Vagina (tissue), 2 donors: ENCODE measurements around the gene CEMIP. TPM values are rescaled to one million over a fixed set of nuclear protein-coding genes. Genes with fewer than 3 reads are reported as not detected.
A peak's percentile ranks its signal among the peaks of the same experiment; 100 is the strongest.

ENCODE experiments used
- DNase-seq, 2 donors: peaks; one replicate each; pipeline ENCODE4 v3.0.0-alpha.2; 2017; ENCODE audit errors: extremely low spot score in 2 of 2
- H3K27ac ChIP-seq: fragments of 200-600 bp; sonication (generic); one replicate; pipeline ENCODE4 v1.5.1; 2019
- H3K27me3 ChIP-seq: fragments of 200-600 bp; sonication (generic); one replicate; pipeline ENCODE4 v1.5.1; 2019
- H3K36me3 ChIP-seq, 2 donors: fragments of 200-600 bp; sonication (generic); one replicate each; pipeline ENCODE4 v1.5.1; 2017 to 2019
- H3K4me1 ChIP-seq: fragments of 200-600 bp; sonication (generic); one replicate; pipeline ENCODE4 v1.5.1; 2019
- H3K4me3 ChIP-seq, 2 donors: fragments of 200-600 bp; sonication (generic); 1 replicate in 1 of 2; 2 replicates in 1 of 2; pipeline ENCODE4 v1.5.1; 2016 to 2019
- H3K9me3 ChIP-seq: fragments of 200-600 bp; sonication (generic); one replicate; pipeline ENCODE4 v1.5.1; 2019
- POLR2A ChIP-seq, 2 donors: fragments of 450-650 bp; IDR thresholded peaks; one replicate each; pipeline ENCODE4 v1.6.1; 2017; ENCODE audit warnings: antibody characterized with exemption in 2 of 2, mild to moderate bottlenecking in 2 of 2, moderate library complexity in 2 of 2
- POLR2AphosphoS5 ChIP-seq, 2 donors: sonication (generic); formaldehyde crosslinking; IDR thresholded peaks; one replicate each; pipeline ENCODE4 v1.9.0; 2017; ENCODE audit warnings: antibody characterized with exemption in 2 of 2, mild to moderate bottlenecking in 2 of 2, low read depth in 1 of 2; ENCODE audit not compliant: insufficient read depth in 1 of 2
- intact Hi-C: fragments of 100-400 bp; cut with DNase I; formaldehyde crosslinking; loops from one replicate; pipeline ENCODE4 v1.15.1; 2023
- total RNA-seq: library from RNA; depleted of rRNA; stranded (reverse); fragments of >200 nt; gene quantifications from one replicate; pipeline ENCODE4 v1.2.3, GENCODE V29; 2016
- TF ChIP-seq, protein P1 (sequence below), 3 experiments: fragments of 450-650 bp in 2 of 3; fragments of 200-600 bp in 1 of 3; sonication (generic) in 1 of 3; IDR thresholded peaks; one replicate each; pipeline ENCODE4 v1.5.1; 2017 to 2019; ENCODE audit warnings: antibody characterized with exemption in 3 of 3, mild to moderate bottlenecking in 2 of 3, moderate library complexity in 2 of 3

The CEMIP gene
- total RNA-seq, 1 donor from 2014 or later: 0.74 TPM

DNA sequence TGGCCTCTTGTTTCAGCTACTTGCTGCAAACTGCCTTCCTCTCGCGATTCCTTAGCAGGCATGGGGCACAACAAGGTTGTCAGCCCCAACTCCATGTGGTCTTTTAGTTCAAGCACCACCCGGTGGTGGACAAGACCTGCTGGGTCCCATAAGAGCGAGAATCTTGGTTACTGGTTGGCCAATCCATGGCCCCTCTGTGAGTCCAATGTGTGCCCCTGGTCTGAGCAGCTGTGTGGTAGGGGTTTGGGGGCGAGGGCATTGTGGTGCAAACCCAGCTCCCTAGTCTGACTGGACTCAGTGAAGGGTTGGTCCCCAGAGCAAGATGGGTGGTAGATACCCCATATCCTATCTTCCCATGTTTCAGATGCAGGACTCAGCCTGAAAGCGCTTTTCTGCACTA, 161.7 kb downstream of the CEMIP start:
- Histone ChIP-seq H3K4me1 (no peaks in the 10 kb centered on the region), H3K9me3 (no peaks in the 10 kb centered on the region), H3K4me3 (no peak overlapping the region), H3K27me3 (no peaks in the 10 kb centered on the region), H3K27ac (no peak overlapping the region), H3K36me3 (peaks cover 0 to 8% of the 10 kb centered on the region in 2 donors)
- intact Hi-C loops: no loop called here
- TF ChIP-seq POLR2A (IDR thresholded peaks at IDR 0.05) (no peak), POLR2AphosphoS5 (IDR thresholded peaks at IDR 0.05; ENCODE audit: insufficient read depth in 1 of 2, low read depth in 1 of 2) (no peak)
- TF ChIP-seq, protein P1, sequence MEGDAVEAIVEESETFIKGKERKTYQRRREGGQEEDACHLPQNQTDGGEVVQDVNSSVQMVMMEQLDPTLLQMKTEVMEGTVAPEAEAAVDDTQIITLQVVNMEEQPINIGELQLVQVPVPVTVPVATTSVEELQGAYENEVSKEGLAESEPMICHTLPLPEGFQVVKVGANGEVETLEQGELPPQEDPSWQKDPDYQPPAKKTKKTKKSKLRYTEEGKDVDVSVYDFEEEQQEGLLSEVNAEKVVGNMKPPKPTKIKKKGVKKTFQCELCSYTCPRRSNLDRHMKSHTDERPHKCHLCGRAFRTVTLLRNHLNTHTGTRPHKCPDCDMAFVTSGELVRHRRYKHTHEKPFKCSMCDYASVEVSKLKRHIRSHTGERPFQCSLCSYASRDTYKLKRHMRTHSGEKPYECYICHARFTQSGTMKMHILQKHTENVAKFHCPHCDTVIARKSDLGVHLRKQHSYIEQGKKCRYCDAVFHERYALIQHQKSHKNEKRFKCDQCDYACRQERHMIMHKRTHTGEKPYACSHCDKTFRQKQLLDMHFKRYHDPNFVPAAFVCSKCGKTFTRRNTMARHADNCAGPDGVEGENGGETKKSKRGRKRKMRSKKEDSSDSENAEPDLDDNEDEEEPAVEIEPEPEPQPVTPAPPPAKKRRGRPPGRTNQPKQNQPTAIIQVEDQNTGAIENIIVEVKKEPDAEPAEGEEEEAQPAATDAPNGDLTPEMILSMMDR (IDR thresholded peaks at IDR 0.05): no peak
- DNase-seq: no peak

DNA sequence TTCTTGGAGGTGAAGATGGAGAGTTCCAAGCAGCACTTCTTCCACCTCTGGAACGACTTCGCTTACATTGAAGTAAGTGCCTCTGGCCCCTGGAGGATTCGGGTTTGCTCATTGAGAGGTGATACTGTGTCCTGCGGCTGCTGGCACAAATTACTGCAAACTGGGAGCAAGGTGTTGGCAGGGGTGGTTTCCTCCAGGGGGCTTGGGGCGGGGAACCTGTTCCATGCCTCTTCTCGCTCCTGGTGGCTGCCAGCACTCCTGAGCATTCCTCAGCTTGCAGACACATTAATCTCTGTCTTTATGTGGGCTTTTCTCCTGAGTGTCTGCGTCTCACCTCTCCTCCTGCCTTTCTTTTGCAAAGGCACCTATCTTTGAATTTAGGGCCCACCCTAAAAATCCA, 163.1 kb downstream of the CEMIP start:
- no peaks in the 10 kb centered on the region for H3K4me1 ChIP-seq
- peaks cover 0 to 16% of the 10 kb centered on the region in 2 donors for H3K36me3 ChIP-seq
- H3K27me3 ChIP-seq: no peaks in the 10 kb centered on the region
- no peaks in the 10 kb centered on the region for H3K9me3 ChIP-seq
- DNase-seq: no peak
- intact Hi-C loops: no loop called here
- TF ChIP-seq POLR2A (IDR thresholded peaks at IDR 0.05) (no peak), POLR2AphosphoS5 (IDR thresholded peaks at IDR 0.05; ENCODE audit: insufficient read depth in 1 of 2, low read depth in 1 of 2) (no peak)
- TF ChIP-seq, protein P1 (IDR thresholded peaks at IDR 0.05): no peak
- no peak overlapping the region for H3K27ac ChIP-seq
- no peak overlapping the region for H3K4me3 ChIP-seq

DNA sequence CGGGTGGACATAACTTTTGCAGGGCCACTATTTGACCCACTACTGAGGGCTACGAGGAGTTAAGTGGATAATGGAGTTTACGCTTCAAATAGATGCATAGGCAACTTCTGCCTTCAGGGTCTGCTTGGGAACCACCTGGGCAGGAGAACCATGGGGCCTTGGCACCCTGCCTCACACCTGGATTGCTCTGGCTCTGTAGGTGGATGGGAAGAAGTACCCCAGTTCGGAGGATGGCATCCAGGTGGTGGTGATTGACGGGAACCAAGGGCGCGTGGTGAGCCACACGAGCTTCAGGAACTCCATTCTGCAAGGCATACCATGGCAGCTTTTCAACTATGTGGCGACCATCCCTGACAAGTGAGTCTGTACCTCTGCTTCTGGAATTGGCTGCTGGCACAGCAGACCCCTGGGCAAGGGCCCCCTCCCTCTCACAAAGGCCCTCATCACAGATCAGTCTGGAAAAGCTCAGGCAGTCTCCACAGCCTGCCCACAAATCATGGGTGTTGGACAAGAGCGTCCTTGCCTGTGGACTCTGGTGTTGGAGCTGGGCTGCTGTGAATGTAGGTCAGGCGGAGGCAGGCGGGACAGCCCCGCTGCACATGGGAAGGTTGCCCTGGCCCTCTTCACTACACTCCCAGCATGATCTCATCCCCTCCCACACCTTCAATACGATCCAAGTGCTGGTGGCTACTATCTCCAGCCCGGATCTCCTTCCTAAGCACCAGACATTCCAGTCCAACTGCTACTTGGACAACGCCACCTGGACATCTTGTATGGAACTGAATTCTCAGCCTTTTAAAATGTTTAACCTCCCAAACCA, 163.8 kb downstream of the CEMIP start:
- Histone ChIP-seq H3K4me1 (no peaks in the 10 kb centered on the region), H3K9me3 (no peaks in the 10 kb centered on the region), H3K27me3 (no peaks in the 10 kb centered on the region), H3K4me3 (no peak overlapping the region), H3K36me3 (peaks cover 0 to 21% of the 10 kb centered on the region in 2 donors), H3K27ac (no peak overlapping the region)
- intact Hi-C loops: no loop called here
- no peak for DNase-seq
- TF ChIP-seq POLR2AphosphoS5 (IDR thresholded peaks at IDR 0.05; ENCODE audit: insufficient read depth in 1 of 2, low read depth in 1 of 2): peak; percentile 42 to 58
- TF ChIP-seq POLR2A (IDR thresholded peaks at IDR 0.05): no peak

DNA sequence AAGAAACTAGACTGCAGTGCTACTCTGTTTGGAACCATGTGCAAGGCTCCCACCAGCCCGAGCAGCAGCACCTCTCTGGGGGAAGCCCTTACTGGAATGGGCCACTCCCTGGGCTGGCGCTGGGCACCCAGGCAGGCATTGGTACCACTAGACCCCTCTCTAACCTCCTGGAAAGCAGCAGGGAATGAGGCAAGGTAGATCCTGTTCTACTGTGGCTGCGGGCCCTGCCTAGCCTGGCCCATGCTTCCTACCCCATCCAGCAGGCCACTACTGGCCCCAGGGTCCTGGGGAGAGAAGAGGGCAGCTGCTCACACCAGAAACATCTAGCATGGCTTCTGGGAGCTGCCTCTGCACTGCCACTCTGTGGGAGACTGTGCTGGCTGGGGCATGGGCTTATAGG, 165.6 kb downstream of the CEMIP start:
- DNase-seq: no peak
- Histone ChIP-seq H3K4me1 (no peaks in the 10 kb centered on the region), H3K27me3 (no peaks in the 10 kb centered on the region), H3K36me3 (peaks cover 0 to 39% of the 10 kb centered on the region in 2 donors), H3K9me3 (no peaks in the 10 kb centered on the region), H3K4me3 (no peak overlapping the region), H3K27ac (no peak overlapping the region)
- TF ChIP-seq, protein P1 (IDR thresholded peaks at IDR 0.05): no peak
- TF ChIP-seq POLR2A (IDR thresholded peaks at IDR 0.05): no peak
- no peak for TF ChIP-seq POLR2AphosphoS5 (IDR thresholded peaks at IDR 0.05; ENCODE audit: insufficient read depth in 1 of 2, low read depth in 1 of 2)
- intact Hi-C loops: no loop called here

DNA sequence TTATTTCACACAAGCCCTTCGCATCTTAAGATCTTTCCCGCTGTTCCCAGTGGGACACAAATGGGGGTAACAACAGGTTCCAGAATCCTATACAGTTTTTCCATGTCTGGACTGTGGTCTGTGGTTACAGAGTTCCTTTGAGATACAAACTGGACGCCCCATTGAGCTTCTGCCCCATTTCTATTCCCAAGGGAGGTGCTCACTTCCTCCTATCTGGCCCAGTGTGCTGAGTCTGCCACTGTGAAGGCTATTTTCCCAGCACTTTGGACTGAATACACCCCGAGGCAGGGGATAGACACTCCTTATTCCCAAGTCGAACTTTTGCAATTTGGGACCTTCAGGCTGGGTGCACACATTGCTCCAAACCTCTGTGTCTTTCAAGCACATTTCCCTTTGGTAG, 166.4 kb downstream of the CEMIP start:
- no peaks in the 10 kb centered on the region for H3K27me3 ChIP-seq
- intact Hi-C loops: no loop called here
- H3K4me1 ChIP-seq: no peaks in the 10 kb centered on the region
- H3K9me3 ChIP-seq: no peaks in the 10 kb centered on the region
- no peak for DNase-seq
- no peak overlapping the region for H3K4me3 ChIP-seq
- no peak overlapping the region for H3K27ac ChIP-seq
- H3K36me3 ChIP-seq: peaks cover 0 to 42% of the 10 kb centered on the region in 2 donors
- TF ChIP-seq, protein P1 (IDR thresholded peaks at IDR 0.05): no peak
- TF ChIP-seq POLR2A (IDR thresholded peaks at IDR 0.05) (no peak), POLR2AphosphoS5 (IDR thresholded peaks at IDR 0.05; ENCODE audit: insufficient read depth in 1 of 2, low read depth in 1 of 2) (no peak)
